Mesothelial cell of epicardium (in vitro differentiated cells): Measurements from ENCODE around the gene PCDHGA8. TPM values are rescaled to one million over a fixed set of nuclear protein-coding genes. Genes with fewer than 3 reads are reported as not detected.

Source experiments
- DNase-seq, 2 experiments: peaks; one replicate each; pipeline ENCODE4 v3.0.0; 2021; ENCODE audit warnings: low spot score in 2 of 2; ENCODE audit not compliant: unreplicated experiment in 2 of 2
- H3K27ac Mint-ChIP-seq: 2 replicates; pipeline ENCODE4 v1.8.0; 2021; ENCODE audit warnings: mixed read lengths
- H3K27me3 Mint-ChIP-seq: 2 replicates; pipeline ENCODE4 v1.8.0; 2021; ENCODE audit warnings: low read depth, mixed read lengths
- H3K36me3 Mint-ChIP-seq: 2 replicates; pipeline ENCODE4 v1.8.0; 2021; ENCODE audit warnings: mixed read lengths
- H3K4me1 Mint-ChIP-seq: 2 replicates; pipeline ENCODE4 v1.8.0; 2021; ENCODE audit warnings: mixed read lengths
- H3K4me3 Mint-ChIP-seq: 2 replicates; pipeline ENCODE4 v1.8.0; 2021; ENCODE audit warnings: mild to moderate bottlenecking, moderate library complexity, mixed read lengths
- H3K9me3 Mint-ChIP-seq: 2 replicates; pipeline ENCODE4 v1.8.0; 2021; ENCODE audit warnings: mixed read lengths
- CTCF ChIP-seq: fragments of 200-600 bp; sonication (generic); IDR thresholded peaks from one replicate; pipeline ENCODE4 v1.5.0; 2021; ENCODE audit warnings: antibody characterized with exemption; ENCODE audit not compliant: unreplicated experiment
- total RNA-seq: library from RNA; stranded (reverse); gene quantifications from 3 replicates; pipeline ENCODE4 v1.2.1, GENCODE V29; 2021

PCDHGA8 gene
- total RNA-seq, 1 donor from 2014 or later, result 2.9 TPM

GRCh38 chr5:141356950-141357349 is 35.5 kb upstream of the PCDHGA8 start:
- no peak for DNase-seq
- no peaks in the 10 kb centered on the region for H3K4me1 Mint-ChIP-seq
- H3K27me3 Mint-ChIP-seq, result no peaks in the 10 kb centered on the region
- H3K9me3 Mint-ChIP-seq, result peaks cover 65% of the 10 kb centered on the region
- no peak overlapping the region for H3K27ac Mint-ChIP-seq
- peaks cover 16% of the 10 kb centered on the region for H3K36me3 Mint-ChIP-seq
- no peak for TF ChIP-seq CTCF
- H3K4me3 Mint-ChIP-seq, result no peak overlapping the region

GRCh38 chr5:141359790-141360426 is 32.5 kb upstream of the PCDHGA8 start, which contains the start of gene PCDHGB2:
Gene PCDHGB2, plus strand, starts transcription at chr5:141359994. Its CDS starts 142 bp downstream, at chr5:141360136.
- H3K9me3 Mint-ChIP-seq, result peaks cover 60% of the 10 kb centered on the region
- no peak for DNase-seq
- no peak for TF ChIP-seq CTCF
- H3K36me3 Mint-ChIP-seq, result peaks cover 17% of the 10 kb centered on the region
- no peak within 1 kb of the TSS for H3K27ac Mint-ChIP-seq
- H3K4me3 Mint-ChIP-seq, result no peak within 1 kb of the TSS
- no peaks in the 10 kb centered on the region for H3K4me1 Mint-ChIP-seq
- H3K27me3 Mint-ChIP-seq, result no peaks in the 10 kb centered on the region

DNA sequence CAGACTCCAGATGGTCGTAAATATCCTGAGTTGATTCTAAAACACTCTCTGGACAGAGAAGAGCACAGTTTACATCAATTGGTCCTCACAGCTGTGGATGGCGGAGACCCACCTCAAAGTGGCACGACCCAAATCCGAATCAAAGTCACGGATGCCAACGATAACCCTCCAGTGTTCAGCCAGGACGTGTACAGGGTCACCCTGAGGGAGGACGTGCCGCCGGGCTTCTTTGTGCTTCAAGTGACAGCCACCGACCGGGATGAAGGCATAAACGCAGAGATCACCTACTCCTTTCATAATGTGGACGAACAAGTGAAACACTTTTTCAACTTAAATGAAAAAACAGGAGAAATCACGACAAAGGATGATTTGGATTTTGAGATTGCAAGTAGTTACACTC is 31.7 kb upstream of the PCDHGA8 start:
- H3K4me3 Mint-ChIP-seq, result no peak overlapping the region
- peaks cover 17% of the 10 kb centered on the region for H3K36me3 Mint-ChIP-seq
- peaks cover 63% of the 10 kb centered on the region for H3K9me3 Mint-ChIP-seq

DNA sequence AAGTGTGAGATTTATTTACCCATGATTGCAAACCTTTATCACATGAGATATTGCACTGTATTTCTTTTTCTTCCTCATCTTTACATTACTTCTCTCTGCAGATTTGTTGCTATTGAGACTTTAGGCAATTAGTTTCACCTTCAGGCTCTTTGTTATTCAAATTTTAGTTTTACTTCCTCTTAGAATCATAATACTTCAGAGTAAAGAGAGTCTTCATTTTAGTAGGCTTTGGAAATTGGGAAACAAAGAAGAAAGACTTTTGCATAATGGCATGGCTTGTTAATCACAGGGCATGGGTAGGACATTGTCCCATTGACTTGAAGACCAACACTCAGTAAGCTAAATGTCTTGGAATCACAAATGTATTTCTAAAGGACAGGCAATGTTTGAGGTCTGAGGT is 29.7 kb upstream of the PCDHGA8 start:
- no peak overlapping the region for H3K27ac Mint-ChIP-seq
- peaks cover 16% of the 10 kb centered on the region for H3K36me3 Mint-ChIP-seq
- H3K9me3 Mint-ChIP-seq, result peaks cover 55% of the 10 kb centered on the region
- no peak for TF ChIP-seq CTCF
- no peak overlapping the region for H3K4me3 Mint-ChIP-seq
- DNase-seq, result no peak
- no peaks in the 10 kb centered on the region for H3K27me3 Mint-ChIP-seq
- H3K4me1 Mint-ChIP-seq, result no peaks in the 10 kb centered on the region

More for the DNA sequence above, 31.7 kb upstream of the PCDHGA8 start:
- DNase-seq, result no peak
- no peak overlapping the region for H3K27ac Mint-ChIP-seq
- no peaks in the 10 kb centered on the region for H3K4me1 Mint-ChIP-seq
- H3K27me3 Mint-ChIP-seq, result no peaks in the 10 kb centered on the region
- no peak for TF ChIP-seq CTCF

GRCh38 chr5:141363952-141364660 is 28.3 kb upstream of the PCDHGA8 start, which contains the start of gene PCDHGA5:
Gene PCDHGA5, plus strand, starts transcription at chr5:141364162. Its CDS starts 169 bp downstream, at chr5:141364331.
- Mint-ChIP-seq H3K4me1 (no peaks in the 10 kb centered on the region), H3K27ac (no peak within 1 kb of the TSS), H3K27me3 (no peaks in the 10 kb centered on the region), H3K9me3 (peaks cover 59% of the 10 kb centered on the region), H3K36me3 (peaks cover 14% of the 10 kb centered on the region), H3K4me3 (no peak within 1 kb of the TSS)
- no peak for TF ChIP-seq CTCF
- DNase-seq, result no peak
